CD14-positive monocyte (primary cell): ENCODE data around the gene ZNF606. TPM values are rescaled to one million over a fixed set of nuclear protein-coding genes. Genes with fewer than 3 reads are reported as not detected.
A peak's percentile ranks its signal among the peaks of the same experiment; 100 is the strongest.

Source experiments
- DNase-seq, 3 donors: peaks; one replicate each; pipeline ENCODE4 v3.0.0-alpha.2; 2011 to 2022
- H2AFZ ChIP-seq: 2 replicates; pipeline ENCODE4 v1.6.0; 2012; ENCODE audit warnings: mild to moderate bottlenecking, low read depth, low read length, inconsistent platforms; ENCODE audit not compliant: insufficient read depth, poor library complexity, severe bottlenecking
- H3K27ac ChIP-seq, 2 donors: 1 replicate in 1 of 2; 2 replicates in 1 of 2; pipeline ENCODE4 v1.5.1; 2012 to 2013; ENCODE audit warnings: low read length in 2 of 2, control low read depth in 1 of 2, inconsistent platforms in 1 of 2, low read depth in 1 of 2, mild to moderate bottlenecking in 1 of 2
- H3K27me3 ChIP-seq, 2 donors: one replicate each; pipeline versions ENCODE4 v1.6.0 to v1.6.1; 2011 to 2013; ENCODE audit warnings: low read length in 2 of 2; ENCODE audit not compliant: control insufficient read depth in 2 of 2, insufficient read depth in 2 of 2
- H3K36me3 ChIP-seq, 2 donors: replicated peaks in 1 of 2; 1 replicate in 1 of 2; 2 replicates in 1 of 2; pipeline versions ENCODE4 v1.5.1 to v1.6.1; 2012 to 2013; ENCODE audit warnings: low read length in 2 of 2, control low read depth in 1 of 2, inconsistent platforms in 1 of 2, mild to moderate bottlenecking in 1 of 2; ENCODE audit not compliant: insufficient read depth in 2 of 2, control insufficient read depth in 1 of 2
- H3K4me1 ChIP-seq, 2 donors: 1 replicate in 1 of 2; 2 replicates in 1 of 2; pipeline versions ENCODE4 v1.5.1 to v1.6.1; 2012 to 2013; ENCODE audit warnings: low read length in 2 of 2, control low read depth in 1 of 2, inconsistent platforms in 1 of 2, mild to moderate bottlenecking in 1 of 2, moderate library complexity in 1 of 2; ENCODE audit not compliant: insufficient read depth in 2 of 2, control insufficient read depth in 1 of 2
- H3K4me2 ChIP-seq: replicated peaks from 2 replicates; pipeline ENCODE3; 2012; ENCODE audit warnings: low read length, moderate library complexity, mild to moderate bottlenecking; ENCODE audit not compliant: poor library complexity, severe bottlenecking; ENCODE audit errors: extremely low read depth
- H3K4me3 ChIP-seq, 3 experiments: fragments of 200-600 bp in 1 of 3; sonication (generic) in 1 of 3; replicated peaks in 1 of 3; 1 replicate in 2 of 3; 2 replicates in 1 of 3; pipeline ENCODE4 v1.5.1; 2011 to 2013; ENCODE audit warnings: low read length in 3 of 3, mild to moderate bottlenecking in 3 of 3, control low read depth in 2 of 3, low read depth in 2 of 3, inconsistent platforms in 1 of 3, moderate library complexity in 1 of 3
- H3K79me2 ChIP-seq: 2 replicates; pipeline ENCODE4 v1.6.0; 2012; ENCODE audit warnings: mild to moderate bottlenecking, control low read depth, inconsistent platforms, low read length, moderate library complexity; ENCODE audit not compliant: insufficient read depth
- H3K9ac ChIP-seq: 2 replicates; pipeline ENCODE4 v1.6.0; 2017; ENCODE audit warnings: low read length, mild to moderate bottlenecking; ENCODE audit not compliant: insufficient read depth, poor library complexity, severe bottlenecking
- H3K9me3 ChIP-seq, 2 donors: replicated peaks in 1 of 2; 1 replicate in 1 of 2; 2 replicates in 1 of 2; pipeline versions ENCODE4 v1.5.1 to v1.6.1; 2012 to 2013; ENCODE audit warnings: low read length in 2 of 2, control low read depth in 1 of 2; ENCODE audit not compliant: control insufficient read depth in 1 of 2, insufficient read depth in 1 of 2
- H4K20me1 ChIP-seq: 2 replicates; pipeline ENCODE4 v1.6.0; 2012; ENCODE audit warnings: mild to moderate bottlenecking, low read length, control low read depth, moderate library complexity; ENCODE audit not compliant: insufficient read depth
- H3K27ac Mint-ChIP-seq, 7 donors: one replicate each; pipeline ENCODE4 v1.8.0; 2020; ENCODE audit warnings: mild to moderate bottlenecking in 7 of 7, mixed read lengths in 7 of 7, moderate library complexity in 6 of 7, inconsistent platforms in 2 of 7
- H3K27me3 Mint-ChIP-seq, 3 donors: one replicate each; pipeline ENCODE4 v1.8.0; 2021 to 2022; ENCODE audit warnings: low read depth in 3 of 3, mild to moderate bottlenecking in 3 of 3, mixed read lengths in 3 of 3, moderate library complexity in 3 of 3, inconsistent platforms in 1 of 3
- H3K36me3 Mint-ChIP-seq, 2 donors: one replicate each; pipeline ENCODE4 v1.8.0; 2020; ENCODE audit warnings: mixed read lengths in 2 of 2, inconsistent platforms in 1 of 2, mild to moderate bottlenecking in 1 of 2
- H3K4me1 Mint-ChIP-seq: one replicate; pipeline ENCODE4 v1.8.0; 2020; ENCODE audit warnings: mild to moderate bottlenecking, mixed read lengths
- H3K4me3 Mint-ChIP-seq, 2 donors: one replicate each; pipeline ENCODE4 v1.8.0; 2020; ENCODE audit warnings: mild to moderate bottlenecking in 2 of 2, mixed read lengths in 2 of 2, moderate library complexity in 1 of 2
- H3K9me3 Mint-ChIP-seq, 7 donors: one replicate each; pipeline ENCODE4 v1.8.0; 2020 to 2022; ENCODE audit warnings: mixed read lengths in 7 of 7, mild to moderate bottlenecking in 6 of 7, moderate library complexity in 6 of 7, inconsistent platforms in 2 of 7
- CTCF ChIP-seq: fragments of 200-600 bp; IDR thresholded peaks from one replicate; pipeline ENCODE4 v1.8.0; 2022; ENCODE audit warnings: antibody characterized with exemption, mild to moderate bottlenecking
- WGBS: methylation state at CpG from one replicate; pipeline ENCODE4 v1.1.5; 2013; ENCODE audit warnings: missing lambda C conversion rate; ENCODE audit not compliant: insufficient coverage; 5-methylcytosine and 5-hydroxymethylcytosine counted together
- intact Hi-C, 2 donors: fragments of 100-400 bp; cut with micrococcal nuclease; formaldehyde crosslinking; loops; one replicate each; pipeline versions ENCODE4 v1.15.0 to v1.15.1; 2023
- polyA plus RNA-seq, 3 donors: library from polyadenylated mRNA; depleted of rRNA in 1 of 3; unstranded in 2 of 3; stranded (reverse) in 1 of 3; fragments of 300-500 nt in 2 of 3; fragments of >200 nt in 1 of 3; fragmentation: Illumina TruSeq in 2 of 3; gene quantifications; 1 replicate in 2 of 3; 2 replicates in 1 of 3; pipeline ENCODE4 v1.2.3, GENCODE V29; 2012 to 2021

ZNF606 gene
- polyA plus RNA-seq, 3 donors = 0.87 to 1.7 (median 1.2) TPM

- no peak for TF ChIP-seq CTCF
- Mint-ChIP-seq H3K4me3 (no peak overlapping the region), H3K27me3 (peaks cover 0 to 3% (median 2%) of the 10 kb centered on the region in 3 donors), H3K27ac (peak overlapping the region in 1 of 7 donors; percentile 0), H3K9me3 (peaks cover 31 to 94% (median 80%) of the 10 kb centered on the region in 7 donors), H3K36me3 (no peaks in the 10 kb centered on the region), H3K4me1 (no peaks in the 10 kb centered on the region)
- H3K27me3 ChIP-seq = no peaks in the 10 kb centered on the region
- WGBS = no CpG with 5 or more reads among the region's 1 CpG
- no peaks in the 10 kb centered on the region for H3K36me3 ChIP-seq
- no peaks in the 10 kb centered on the region for H4K20me1 ChIP-seq
- no peaks in the 10 kb centered on the region for H3K79me2 ChIP-seq
- no peak overlapping the region for H2AFZ ChIP-seq
- H3K4me1 ChIP-seq = no peaks in the 10 kb centered on the region
- H3K9me3 ChIP-seq = peaks cover 83 to 92% of the 10 kb centered on the region in 2 donors
- H3K9ac ChIP-seq = no peak overlapping the region
- no peak for DNase-seq
- no peak overlapping the region for H3K4me2 ChIP-seq
- no peak overlapping the region for H3K27ac ChIP-seq
- intact Hi-C loops = no loop called here
- H3K4me3 ChIP-seq = no peak overlapping the region
Observed at GRCh38 chr19:57961785-57962184, 40.8 kb downstream of the ZNF606 start.

GRCh38 chr19:57954996-57955395 lies 47.6 kb downstream of the ZNF606 start:
- Histone ChIP-seq H3K36me3 (no peaks in the 10 kb centered on the region), H4K20me1 (no peaks in the 10 kb centered on the region), H3K4me3 (no peak overlapping the region), H3K4me2 (no peak overlapping the region), H3K79me2 (no peaks in the 10 kb centered on the region), H3K9ac (no peak overlapping the region), H3K27me3 (no peaks in the 10 kb centered on the region), H3K27ac (no peak overlapping the region), H2AFZ (no peak overlapping the region), H3K4me1 (no peaks in the 10 kb centered on the region), H3K9me3 (peaks cover 85 to 94% of the 10 kb centered on the region in 2 donors)
- H3K27me3 Mint-ChIP-seq = peaks cover 0 to 2% (median 1%) of the 10 kb centered on the region in 3 donors
- TF ChIP-seq CTCF = no peak
- no peaks in the 10 kb centered on the region for H3K36me3 Mint-ChIP-seq
- 97% methylated on average over 3 of the region's 4 CpGs for WGBS
- no peak for DNase-seq
- no peak overlapping the region for H3K27ac Mint-ChIP-seq
- peaks cover 43 to 99% (median 92%) of the 10 kb centered on the region in 7 donors for H3K9me3 Mint-ChIP-seq
- H3K4me1 Mint-ChIP-seq = no peaks in the 10 kb centered on the region
- intact Hi-C loops = no loop called here
- H3K4me3 Mint-ChIP-seq = no peak overlapping the region
